ENCODE measurements around the gene KCNJ5.
"Not testable (repeated sequence)": the region's sequence is repeated elsewhere in the genome, so short reads cannot be mapped to it uniquely, and the experiment has no call there.

The KCNJ5 gene

DNA sequence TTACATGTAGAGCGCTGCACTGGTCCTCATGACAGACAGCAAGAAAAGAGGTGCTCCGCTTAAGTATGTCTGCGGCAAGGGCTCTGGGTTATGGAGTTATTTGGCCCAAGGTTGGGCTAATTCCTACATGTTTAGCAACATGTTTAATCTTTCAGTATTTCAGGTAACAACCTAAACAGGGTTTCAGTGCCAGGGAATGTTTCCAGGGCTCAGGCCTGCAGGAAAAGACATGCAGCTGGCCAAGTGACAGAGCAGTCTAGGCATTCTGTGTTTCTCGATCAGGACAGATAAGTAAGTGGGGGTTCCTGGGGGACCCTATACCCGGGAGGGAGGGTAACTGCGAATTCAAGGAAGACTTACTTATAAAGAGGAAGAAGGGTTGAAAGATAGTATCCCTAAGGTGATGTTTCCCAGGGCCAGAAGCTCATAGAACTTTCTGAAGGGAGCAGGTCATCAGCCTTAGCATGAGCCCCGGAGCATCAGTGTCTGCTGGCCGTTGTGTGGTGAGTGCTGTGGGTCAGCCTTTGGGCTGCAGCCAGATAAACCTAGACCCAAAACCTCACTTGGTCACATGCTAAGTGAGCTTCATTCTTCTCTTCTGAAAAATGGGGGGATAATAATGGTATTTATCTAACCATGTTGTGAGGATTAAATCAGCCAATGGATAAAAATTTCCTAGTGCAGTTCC lies 18.4 kb downstream of the KCNJ5 start:
- in situ Hi-C loops (cut with MboI; ENCODE audit: low sequenced_read_pairs): no loop called here

GRCh38 chr11:128910576-128910975 lies 19.4 kb downstream of the KCNJ5 start:
- in situ Hi-C loops (cut with MboI; ENCODE audit: low sequenced_read_pairs): no loop called here

DNA sequence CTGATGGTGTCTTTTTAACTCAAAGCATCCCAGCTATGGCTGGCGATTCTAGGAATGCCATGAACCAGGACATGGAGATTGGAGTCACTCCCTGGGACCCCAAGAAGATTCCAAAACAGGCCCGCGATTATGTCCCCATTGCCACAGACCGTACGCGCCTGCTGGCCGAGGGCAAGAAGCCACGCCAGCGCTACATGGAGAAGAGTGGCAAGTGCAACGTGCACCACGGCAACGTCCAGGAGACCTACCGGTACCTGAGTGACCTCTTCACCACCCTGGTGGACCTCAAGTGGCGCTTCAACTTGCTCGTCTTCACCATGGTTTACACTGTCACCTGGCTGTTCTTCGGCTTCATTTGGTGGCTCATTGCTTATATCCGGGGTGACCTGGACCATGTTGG lies 20.1 kb downstream of the KCNJ5 start:
- in situ Hi-C loops (cut with MboI; ENCODE audit: low sequenced_read_pairs): no loop called here

GRCh38 chr11:128911701-128912100 lies 20.5 kb downstream of the KCNJ5 start:
- in situ Hi-C loops (cut with MboI; ENCODE audit: low sequenced_read_pairs): no loop called here

GRCh38 chr11:128913806-128914205 lies 22.6 kb downstream of the KCNJ5 start:
- in situ Hi-C loops (cut with MboI; ENCODE audit: low sequenced_read_pairs): no loop called here

DNA sequence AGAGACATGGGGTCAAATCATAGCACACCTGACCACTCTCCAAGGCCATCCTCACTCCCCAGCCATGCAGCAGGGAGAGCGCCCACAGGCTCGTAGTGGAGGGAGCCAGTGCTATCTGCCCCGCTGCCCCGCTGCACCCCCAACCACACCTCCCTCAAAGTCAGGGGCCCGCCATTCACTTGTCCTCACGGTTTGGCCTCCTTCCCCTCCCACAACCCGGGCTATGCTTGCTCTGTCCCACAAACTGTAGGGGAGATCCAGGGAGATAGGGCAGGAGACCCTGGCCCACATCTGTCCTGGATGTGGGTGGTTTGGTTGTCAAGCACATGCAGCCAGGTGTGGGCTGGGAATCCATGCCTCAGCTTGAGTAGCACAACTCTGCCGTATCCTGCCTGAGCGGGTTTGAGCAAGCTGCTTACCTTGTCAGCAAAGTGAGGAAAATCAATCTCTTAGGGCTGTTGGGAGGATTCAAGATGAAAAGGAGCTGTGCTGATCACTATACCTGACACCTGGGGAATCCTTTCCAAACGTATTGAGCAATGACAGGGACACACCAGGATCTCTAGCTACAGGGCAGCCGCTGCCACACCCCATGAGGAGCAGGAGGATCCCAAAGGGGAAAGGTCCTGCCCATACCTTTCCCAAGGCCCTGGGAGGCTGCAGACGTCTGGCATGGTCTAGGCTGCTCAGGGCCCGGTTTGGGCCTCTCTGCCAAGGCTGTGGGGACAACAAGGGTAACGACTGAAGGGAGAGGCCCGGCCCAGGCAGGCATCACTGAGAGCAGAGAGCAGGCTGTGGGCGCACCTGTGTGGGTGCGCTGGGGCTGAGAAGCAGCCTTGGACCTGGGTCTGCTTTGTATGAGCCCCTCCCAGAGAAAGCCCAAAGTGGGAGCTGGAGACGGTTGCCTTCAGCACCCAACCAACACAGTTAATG lies 23.3 kb downstream of the KCNJ5 start:
- in situ Hi-C loops (cut with MboI; ENCODE audit: low sequenced_read_pairs): no loop called here

- in situ Hi-C loops (cut with MboI; ENCODE audit: low sequenced_read_pairs): no loop called here
These were observed 24.0 kb downstream of the KCNJ5 start for GRCh38 chr11:128915149-128915521.

DNA sequence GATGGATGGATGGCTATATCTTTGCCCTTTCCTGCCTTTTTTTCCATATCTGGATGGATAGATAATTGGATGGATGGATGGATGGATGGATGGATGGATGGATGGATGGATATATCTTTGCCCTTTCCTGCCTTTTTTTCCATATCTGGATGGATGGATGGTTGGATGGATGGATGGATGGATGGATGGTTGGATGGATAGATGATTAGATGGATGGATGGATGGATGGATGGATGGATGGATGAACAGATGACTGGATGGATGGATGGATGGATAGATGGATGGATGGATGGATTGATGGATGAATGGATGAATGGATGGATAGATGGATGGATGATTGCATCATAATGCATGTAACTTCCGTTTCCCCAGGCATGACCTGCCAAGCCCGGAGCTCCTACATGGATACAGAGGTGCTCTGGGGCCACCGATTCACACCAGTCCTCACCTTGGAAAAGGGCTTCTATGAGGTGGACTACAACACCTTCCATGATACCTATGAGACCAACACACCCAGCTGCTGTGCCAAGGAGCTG lies 24.9 kb downstream of the KCNJ5 start:
- in situ Hi-C loops (cut with MboI; ENCODE audit: low sequenced_read_pairs): no loop called here

- in situ Hi-C loops (cut with MboI; ENCODE audit: low sequenced_read_pairs): no loop called here
These were observed 25.5 kb downstream of the KCNJ5 start for GRCh38 chr11:128916681-128917080.

DNA sequence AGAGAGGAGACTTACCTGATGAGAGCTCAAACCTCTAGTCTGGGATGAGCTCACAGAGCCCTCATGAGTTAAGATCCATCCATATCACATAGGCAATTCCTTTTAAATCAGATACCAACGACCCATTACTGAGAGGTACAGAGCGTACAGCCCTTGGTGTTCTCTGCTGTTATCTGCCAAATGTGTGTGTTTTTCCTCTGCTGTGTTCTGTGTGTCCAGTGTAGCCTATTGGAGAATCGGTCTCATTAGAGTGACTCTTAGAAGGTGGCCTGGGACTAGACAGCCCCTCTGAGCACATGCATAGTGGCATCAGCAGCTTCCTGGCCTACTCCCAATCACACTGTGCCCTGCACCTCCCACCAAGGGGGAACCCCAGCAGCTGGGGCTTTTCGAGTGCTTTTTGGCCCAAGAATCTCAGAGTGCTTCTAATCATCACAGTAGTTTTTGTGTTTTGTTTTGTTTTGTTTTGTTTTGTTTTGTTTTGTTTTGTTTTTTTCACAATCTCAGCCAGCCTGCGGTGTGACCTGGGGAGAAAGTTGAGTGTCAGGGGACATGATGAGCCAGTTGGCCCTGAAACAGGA lies 26.1 kb downstream of the KCNJ5 start:
- in situ Hi-C loops (cut with MboI; ENCODE audit: low sequenced_read_pairs): no loop called here

- in situ Hi-C loops (cut with MboI; ENCODE audit: low sequenced_read_pairs): no loop called here
These were observed 28.1 kb downstream of the KCNJ5 start for GRCh38 chr11:128919216-128919615.

- in situ Hi-C loops (cut with MboI; ENCODE audit: low sequenced_read_pairs): not testable (repeated sequence)
These were observed 28.5 kb downstream of the KCNJ5 start for GRCh38 chr11:128919635-128920034.

GRCh38 chr11:128920666-128921065 lies 29.5 kb downstream of the KCNJ5 start:
- in situ Hi-C loops (cut with MboI; ENCODE audit: low sequenced_read_pairs): no loop called here

GRCh38 chr11:128921793-128922192 lies 30.6 kb downstream of the KCNJ5 start:
- in situ Hi-C loops (cut with MboI; ENCODE audit: low sequenced_read_pairs): no loop called here

DNA sequence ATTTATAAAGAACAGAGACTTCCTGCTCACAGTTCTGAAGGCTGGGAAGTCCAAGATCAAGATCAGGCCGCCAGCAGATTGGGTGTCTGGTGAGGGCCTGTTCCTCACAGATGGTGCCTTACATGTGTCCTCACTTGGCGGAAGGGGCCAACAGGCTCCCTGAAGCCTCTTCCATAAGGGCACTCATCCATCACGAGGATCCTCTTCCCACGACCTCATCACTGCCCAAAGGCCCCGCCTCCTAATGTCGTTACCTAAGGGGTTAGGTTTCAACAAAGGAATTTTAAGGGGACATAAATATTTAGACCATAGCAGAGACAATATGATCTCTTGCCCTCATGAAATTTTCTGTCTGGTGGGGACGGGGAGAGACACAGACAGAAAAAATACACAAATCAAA lies 32.9 kb downstream of the KCNJ5 start:
- in situ Hi-C loops (cut with MboI; ENCODE audit: low sequenced_read_pairs): no loop called here

GRCh38 chr11:128924510-128925249 lies 33.5 kb downstream of the KCNJ5 start:
- in situ Hi-C loops (cut with MboI; ENCODE audit: low sequenced_read_pairs): no loop called here

- in situ Hi-C loops (cut with MboI; ENCODE audit: low sequenced_read_pairs): no loop called here
These were observed 34.1 kb downstream of the KCNJ5 start for GRCh38 chr11:128925250-128925600.

DNA sequence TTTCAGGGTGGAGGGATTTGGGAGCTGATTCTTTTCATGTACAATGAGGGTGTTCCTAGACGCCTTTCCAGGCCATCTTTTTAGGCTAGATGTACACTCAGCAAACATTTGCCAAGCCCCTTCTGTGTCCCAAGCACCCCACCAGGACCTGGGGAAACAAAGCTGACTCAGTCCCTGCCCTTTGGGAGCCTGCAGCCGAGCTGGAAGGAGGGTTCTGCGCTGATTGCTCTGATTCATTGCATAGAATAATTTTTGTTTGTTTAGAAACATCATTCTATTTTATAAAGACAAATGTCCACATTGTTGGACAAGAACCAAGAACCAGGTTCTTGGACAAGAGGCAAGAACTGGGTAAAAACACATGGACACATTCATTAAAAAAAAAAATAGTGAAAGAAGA lies 34.8 kb downstream of the KCNJ5 start:
- in situ Hi-C loops (cut with MboI; ENCODE audit: low sequenced_read_pairs): no loop called here

GRCh38 chr11:128926437-128927107 lies 35.4 kb downstream of the KCNJ5 start:
- in situ Hi-C loops (cut with MboI; ENCODE audit: low sequenced_read_pairs): no loop called here

DNA sequence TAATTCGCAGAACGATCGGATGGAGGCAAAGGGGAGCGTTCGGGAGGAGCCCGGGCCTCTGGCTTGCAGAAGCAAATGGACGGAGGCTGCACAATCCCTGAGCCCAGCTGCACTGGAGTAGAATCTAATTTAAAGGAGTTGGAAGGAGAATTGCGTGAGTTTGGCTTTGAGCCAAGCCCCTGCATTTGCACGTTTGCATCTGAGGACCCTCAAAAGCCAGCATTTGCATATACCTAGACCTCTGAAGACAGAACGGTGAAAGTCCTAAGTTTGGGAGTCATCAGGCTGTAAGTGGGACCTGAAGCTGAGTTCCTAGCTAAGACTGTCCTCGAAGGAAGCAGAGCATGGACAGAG lies 35.9 kb downstream of the KCNJ5 start:
- in situ Hi-C loops (cut with MboI; ENCODE audit: low sequenced_read_pairs): no loop called here
